GM23248 (cell line): ENCODE measurements around the gene ATP8A1.

ENCODE experiments used
- EZH2 ChIP-seq: fragments of 200-600 bp; sonication (generic); IDR thresholded peaks from 2 replicates; pipeline ENCODE4 v1.6.1; 2018; ENCODE audit warnings: antibody characterized with exemption, mild to moderate bottlenecking; ENCODE audit not compliant: insufficient read depth, poor library complexity, severe bottlenecking
- EZH2phosphoT487 ChIP-seq: fragments of 200-600 bp; sonication (generic); IDR thresholded peaks from 2 replicates; pipeline ENCODE4 v1.6.1; 2018; ENCODE audit warnings: antibody characterized with exemption, moderate library complexity, mild to moderate bottlenecking, low read depth; ENCODE audit not compliant: insufficient read depth

GRCh38 chr4:42646013-42646784, 10.7 kb downstream of the ATP8A1 start:
- TF ChIP-seq EZH2 (no peak), EZH2phosphoT487 (no peak)
